GM10248 (cell line): ENCODE results near the gene ASMT.

Experiments used
- CTCF ChIA-PET: fragments of 300-600 bp; sonication (Branson Sonifier 250); formaldehyde crosslinking; extraction: SDS; loops from one replicate; lab custom pipeline; 2021; ENCODE audit warnings: antibody characterized with exemption; lab: Yijun Ruan, JAX
- POLR2A ChIA-PET: fragments of 350-650 bp; sonication (Branson Sonifier 250); formaldehyde crosslinking; extraction: SDS; loops from one replicate; lab custom pipeline; 2020; ENCODE audit warnings: antibody characterized with exemption; lab: Yijun Ruan, JAX
- DNase-seq: peaks from one replicate; pipeline ENCODE4 v3.0.0; 2012; ENCODE audit errors: extremely low spot score
- CTCF ChIP-seq: IDR thresholded peaks from 2 replicates; pipeline ENCODE4 v1.5.1; 2012; ENCODE audit warnings: mild to moderate bottlenecking, low read depth; ENCODE audit errors: extremely low read depth, missing control alignments, control extremely low read depth

The ASMT gene

GRCh38 chrX:1601051-1601767 is 13.7 kb upstream of the ASMT start:
- CTCF ChIA-PET: no interaction called here
- POLR2A ChIA-PET: no interaction called here
- no peak for TF ChIP-seq CTCF
- no peak for DNase-seq

DNA sequence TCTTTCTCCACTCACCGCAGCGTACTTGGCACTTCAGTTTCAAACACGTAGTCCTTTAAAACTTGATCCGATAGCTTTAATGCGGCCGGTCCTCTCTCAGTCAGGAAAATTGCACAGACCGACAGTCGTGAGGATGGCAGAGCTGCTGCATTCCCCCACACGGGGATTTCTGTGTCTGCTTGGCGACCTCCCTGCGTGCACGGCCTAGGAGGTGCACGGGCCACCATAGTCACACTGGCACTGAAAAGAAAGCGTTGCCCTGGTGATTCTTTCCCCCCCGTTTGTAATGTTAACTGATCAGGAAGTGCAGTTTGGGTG is 13.1 kb upstream of the ASMT start:
- no peak for DNase-seq
- ChIA-PET CTCF (no interaction called here), POLR2A (no interaction called here)
- no peak for TF ChIP-seq CTCF

GRCh38 chrX:1602299-1602698 is 12.6 kb upstream of the ASMT start:
- POLR2A ChIA-PET: no interaction called here

DNA sequence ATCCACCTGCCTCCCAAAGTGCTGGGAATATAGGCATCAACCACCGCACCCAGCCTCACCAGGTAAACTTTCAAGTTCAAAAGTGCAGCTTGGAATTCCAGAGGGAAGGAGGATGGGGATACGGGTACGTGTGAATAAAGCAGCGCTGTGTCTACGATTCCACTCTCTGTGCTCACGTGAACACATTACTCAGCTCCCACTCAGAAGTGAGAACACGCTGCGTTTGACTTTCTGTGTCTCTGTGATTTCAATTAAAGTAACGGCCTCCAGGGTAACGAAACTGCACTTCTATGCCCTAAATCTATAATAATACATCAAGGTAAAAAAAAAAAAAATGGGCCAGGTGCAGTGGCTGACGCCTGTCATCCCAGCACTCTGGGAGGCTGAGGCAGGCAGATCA is 8.4 kb upstream of the ASMT start:
- TF ChIP-seq CTCF: no peak
- POLR2A ChIA-PET: no interaction called here

More at GRCh38 chrX:1602299-1602698, 12.6 kb upstream of the ASMT start:
- TF ChIP-seq CTCF: no peak
- no peak for DNase-seq
- CTCF ChIA-PET: no interaction called here

DNA sequence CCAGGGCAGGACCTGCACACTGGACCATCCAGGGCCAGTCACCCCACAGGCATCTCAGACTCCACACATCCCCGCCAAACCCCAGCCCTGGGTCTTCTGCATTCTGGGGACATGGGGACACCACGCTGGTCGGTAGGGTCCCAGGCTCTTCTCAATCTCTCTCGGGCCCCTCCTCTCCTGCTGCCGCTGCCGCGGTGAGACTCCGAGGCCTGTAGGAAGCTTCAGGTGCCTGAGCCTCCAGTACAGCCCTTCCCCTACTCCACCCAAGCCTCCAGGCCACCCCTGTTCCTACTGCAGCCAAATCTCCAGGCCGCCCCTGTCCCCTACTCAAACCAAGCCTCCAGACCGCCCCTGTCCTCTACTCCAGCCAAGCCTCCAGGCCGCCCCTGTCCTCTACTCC is 5.5 kb upstream of the ASMT start:
- DNase-seq: no peak
- CTCF ChIA-PET: no interaction called here
- POLR2A ChIA-PET: no interaction called here
- TF ChIP-seq CTCF: no peak

More for the DNA sequence above, 8.4 kb upstream of the ASMT start:
- CTCF ChIA-PET: no interaction called here
- DNase-seq: no peak

GRCh38 chrX:1609762-1610161 is 5.1 kb upstream of the ASMT start:
- POLR2A ChIA-PET: no interaction called here
- no peak for DNase-seq
- TF ChIP-seq CTCF: no peak
- CTCF ChIA-PET: no interaction called here
